GM12872 (cell line): Measurements from ENCODE around the gene BBS7.

Experiments used
- CTCF ChIP-seq: IDR thresholded peaks from 3 replicates; pipeline ENCODE4 v1.5.1; 2011; ENCODE audit warnings: low read depth, mild to moderate bottlenecking, low read length, moderate library complexity; ENCODE audit not compliant: insufficient read depth

Gene BBS7

GRCh38 chr4:121827853-121828252 lies 42.4 kb downstream of the BBS7 start:
- TF ChIP-seq CTCF: no peak

GRCh38 chr4:121824950-121825349 lies 45.3 kb downstream of the BBS7 start:
- TF ChIP-seq CTCF: no peak

- TF ChIP-seq CTCF: no peak
These were observed 46.1 kb downstream of the BBS7 start for GRCh38 chr4:121824171-121824527.

GRCh38 chr4:121823505-121824170 lies 46.6 kb downstream of the BBS7 start, which contains the start of gene CCNA2:
TSS of gene CCNA2 (minus strand) at chr4:121823883. CDS start at chr4:121823628, 255 bp downstream.
- TF ChIP-seq CTCF: no peak

GRCh38 chr4:121822796-121823504 lies 47.3 kb downstream of the BBS7 start:
- peak; percentile 29; the same call in 2 of the 3 replicates for TF ChIP-seq CTCF

GRCh38 chr4:121822047-121822446 lies 48.2 kb downstream of the BBS7 start:
- no peak for TF ChIP-seq CTCF

GRCh38 chr4:121819216-121819965 lies 50.9 kb downstream of the BBS7 start:
- TF ChIP-seq CTCF: no peak
